HepG2 (cell line): ENCODE measurements around the gene TUBG2. TPM values are rescaled to one million over a fixed set of nuclear protein-coding genes. Genes with fewer than 3 reads are reported as not detected.

ENCODE experiments used
- AHR ChIP-seq: IDR thresholded peaks from 2 replicates; pipeline ENCODE4 v1.6.1; 2018; ENCODE audit warnings: missing genetic modification reagents, missing compliant biosample characterization
- BRCA1 ChIP-seq: sonication (generic); formaldehyde crosslinking; IDR thresholded peaks from 2 replicates; pipeline ENCODE4 v1.4.0; 2020; ENCODE audit warnings: missing genetic modification reagents
- CHCHD3 ChIP-seq: sonication (generic); formaldehyde crosslinking; IDR thresholded peaks from 2 replicates; pipeline ENCODE4 v1.8.0; 2022; ENCODE audit warnings: mild to moderate bottlenecking, missing genetic modification reagents, moderate library complexity
- ERF ChIP-seq: IDR thresholded peaks from 2 replicates; pipeline ENCODE4 v1.6.1; 2018; ENCODE audit warnings: missing biosample characterization, missing genetic modification reagents
- KDM6A ChIP-seq: IDR thresholded peaks from 2 replicates; pipeline ENCODE4 v1.6.1; 2016; ENCODE audit warnings: low read depth
- NFAT5 ChIP-seq: sonication (generic); formaldehyde crosslinking; IDR thresholded peaks from 2 replicates; pipeline ENCODE4 v1.4.0; 2020; ENCODE audit warnings: missing genetic modification reagents
- NFYC ChIP-seq: IDR thresholded peaks from 2 replicates; pipeline ENCODE4 v1.6.1; 2016; ENCODE audit warnings: missing genetic modification reagents, missing compliant biosample characterization
- RARG ChIP-seq: sonication (generic); formaldehyde crosslinking; IDR thresholded peaks from 2 replicates; pipeline ENCODE4 v1.4.0; 2020; ENCODE audit warnings: low read depth, mild to moderate bottlenecking, missing genetic modification reagents
- SNAI1 ChIP-seq: sonication (generic); formaldehyde crosslinking; IDR thresholded peaks from 2 replicates; pipeline ENCODE4 v1.5.0; 2020; ENCODE audit warnings: mild to moderate bottlenecking, missing genetic modification reagents, borderline replicate concordance
- TP53 ChIP-seq: sonication (generic); formaldehyde crosslinking; conservative IDR thresholded peaks from 2 replicates; pipeline ENCODE4 v1.4.0; 2020; ENCODE audit warnings: missing genetic modification reagents
- ZFY ChIP-seq: sonication (generic); formaldehyde crosslinking; IDR thresholded peaks from 2 replicates; pipeline ENCODE4 v1.4.0; 2020; ENCODE audit warnings: missing genetic modification reagents
- ZNF180 ChIP-seq: sonication (generic); formaldehyde crosslinking; IDR thresholded peaks from 2 replicates; pipeline ENCODE4 v1.4.0; 2020; ENCODE audit warnings: low read depth, missing genetic modification reagents, borderline replicate concordance
- ZNF3 ChIP-seq: IDR thresholded peaks from 2 replicates; pipeline ENCODE4 v1.7.0; 2017; ENCODE audit warnings: inconsistent platforms
- ZNF30 ChIP-seq: sonication (generic); formaldehyde crosslinking; IDR thresholded peaks from 2 replicates; pipeline ENCODE4 v1.5.0; 2020; ENCODE audit warnings: mild to moderate bottlenecking, missing genetic modification reagents
- ZNF629 ChIP-seq: sonication (generic); formaldehyde crosslinking; conservative IDR thresholded peaks from 2 replicates; pipeline ENCODE4 v1.5.0; 2020; ENCODE audit warnings: missing genetic modification reagents
- ZSCAN21 ChIP-seq: sonication (generic); formaldehyde crosslinking; IDR thresholded peaks from 2 replicates; pipeline ENCODE4 v1.8.0; 2022; ENCODE audit warnings: mild to moderate bottlenecking, missing genetic modification reagents, moderate library complexity, borderline replicate concordance
- polyA plus RNA-seq, 8 experiments: library from polyadenylated mRNA; depleted of rRNA in 3 of 8; stranded (reverse) in 7 of 8; unstranded in 1 of 8; fragments of >200 nt; fragmentation: Illumina TruSeq in 4 of 8; extraction: Trizol in 4 of 8; gene quantifications; 2 replicates each; pipeline versions ENCODE4 v1.2.1 to v1.2.3, GENCODE V29; 2011 to 2016; ENCODE audit warnings: low read depth in 4 of 8, missing spikeins in 1 of 8, mixed read lengths in 1 of 8; ENCODE audit not compliant: insufficient read depth in 1 of 8
- total RNA-seq, 5 experiments: library from RNA; depleted of rRNA; stranded (reverse); fragments of >200 nt; fragmentation: Illumina TruSeq; extraction: Trizol; gene quantifications; 2 replicates each; pipeline ENCODE4 v1.2.3, GENCODE V29; 2016; ENCODE audit warnings: low read depth in 1 of 5
- TF ChIP-seq, protein P1 (sequence below): sonication (generic); formaldehyde crosslinking; IDR thresholded peaks from 2 replicates; pipeline ENCODE4 v1.5.0; 2020; ENCODE audit warnings: missing genetic modification reagents
- TF ChIP-seq, protein P2 (sequence below): sonication (generic); formaldehyde crosslinking; IDR thresholded peaks from 2 replicates; pipeline ENCODE4 v1.5.0; 2020; ENCODE audit warnings: missing genetic modification reagents, mild to moderate bottlenecking, borderline replicate concordance
- TF ChIP-seq, protein P3 (sequence below): sonication (generic); formaldehyde crosslinking; IDR thresholded peaks from 2 replicates; pipeline ENCODE4 v1.8.1; 2023; ENCODE audit warnings: mild to moderate bottlenecking, missing genetic modification reagents

TUBG2 gene
- total and polyA plus RNA-seq, 2 of the 13 experiments (the other 11 are each of a cell fraction or from before 2014, with no cell fraction given) = 16.0 to 42.3 TPM

DNA sequence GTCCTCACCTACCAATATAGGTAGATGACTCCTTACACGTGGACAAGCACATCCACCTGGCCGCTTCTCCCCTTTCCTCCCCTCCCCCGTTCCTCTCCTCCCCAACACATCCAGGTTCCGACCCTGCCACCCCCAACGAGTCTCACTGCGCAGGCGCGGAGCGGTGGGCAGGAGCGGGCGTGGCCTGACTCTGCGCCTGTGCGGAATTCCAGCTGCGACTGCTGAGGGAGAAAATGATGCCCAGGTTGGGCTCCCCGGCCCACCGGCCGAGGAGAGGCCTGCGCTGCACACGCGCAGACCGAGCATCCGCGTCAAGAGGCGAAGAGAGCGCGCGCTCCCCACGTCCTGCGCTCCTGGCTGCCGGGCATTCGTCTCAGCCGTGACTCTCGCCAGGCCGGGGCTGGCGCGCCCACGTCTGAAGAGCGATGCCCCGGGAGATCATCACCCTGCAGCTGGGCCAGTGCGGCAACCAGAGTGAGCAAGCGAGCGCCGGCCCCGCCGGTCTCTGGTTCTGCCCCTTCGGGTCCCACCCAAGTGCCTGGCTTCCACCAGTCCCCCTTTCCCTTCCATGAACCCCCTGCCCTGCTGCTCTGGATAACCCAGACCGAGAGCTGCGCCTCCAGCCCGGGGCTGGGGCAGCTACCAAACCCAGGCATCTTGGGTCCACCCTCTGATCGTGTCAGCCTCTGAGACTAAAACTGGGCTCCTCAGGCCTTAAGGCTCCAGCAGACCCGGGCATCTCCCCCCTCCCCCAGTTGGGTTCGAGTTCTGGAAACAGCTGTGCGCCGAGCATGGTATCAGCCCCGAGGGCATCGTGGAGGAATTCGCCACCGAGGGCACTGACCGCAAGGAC lies at the start of gene TUBG2 (continued):
- TF ChIP-seq, protein P1, sequence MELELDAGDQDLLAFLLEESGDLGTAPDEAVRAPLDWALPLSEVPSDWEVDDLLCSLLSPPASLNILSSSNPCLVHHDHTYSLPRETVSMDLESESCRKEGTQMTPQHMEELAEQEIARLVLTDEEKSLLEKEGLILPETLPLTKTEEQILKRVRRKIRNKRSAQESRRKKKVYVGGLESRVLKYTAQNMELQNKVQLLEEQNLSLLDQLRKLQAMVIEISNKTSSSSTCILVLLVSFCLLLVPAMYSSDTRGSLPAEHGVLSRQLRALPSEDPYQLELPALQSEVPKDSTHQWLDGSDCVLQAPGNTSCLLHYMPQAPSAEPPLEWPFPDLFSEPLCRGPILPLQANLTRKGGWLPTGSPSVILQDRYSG (CRISPR knock-in tag) = no peak
- peak; percentile 95 for TF ChIP-seq ZFY (CRISPR knock-in tag)
- TF ChIP-seq, protein P2, sequence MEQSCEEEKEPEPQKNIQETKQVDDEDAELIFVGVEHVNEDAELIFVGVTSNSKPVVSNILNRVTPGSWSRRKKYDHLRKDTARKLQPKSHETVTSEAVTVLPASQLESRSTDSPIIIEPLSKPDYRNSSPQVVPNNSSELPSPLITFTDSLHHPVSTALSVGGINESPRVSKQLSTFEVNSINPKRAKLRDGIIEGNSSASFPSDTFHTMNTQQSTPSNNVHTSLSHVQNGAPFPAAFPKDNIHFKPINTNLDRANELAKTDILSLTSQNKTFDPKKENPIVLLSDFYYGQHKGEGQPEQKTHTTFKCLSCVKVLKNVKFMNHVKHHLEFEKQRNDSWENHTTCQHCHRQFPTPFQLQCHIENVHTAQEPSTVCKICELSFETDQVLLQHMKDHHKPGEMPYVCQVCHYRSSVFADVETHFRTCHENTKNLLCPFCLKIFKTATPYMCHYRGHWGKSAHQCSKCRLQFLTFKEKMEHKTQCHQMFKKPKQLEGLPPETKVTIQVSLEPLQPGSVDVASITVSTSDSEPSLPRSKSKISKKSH (CRISPR knock-in tag) = peak; percentile 85; the same call in 1 of the 2 replicates
- no peak; the same call in 1 of the 2 replicates for TF ChIP-seq BRCA1 (CRISPR knock-in tag)
- TF ChIP-seq RARG (CRISPR knock-in tag) = no peak
- TF ChIP-seq CHCHD3 (CRISPR knock-in tag) = 0 out of 2 replicates have a peak, but pooled peaks have one; percentile 20
- TF ChIP-seq NFAT5 (CRISPR knock-in tag) = no peak
- TF ChIP-seq, protein P3, sequence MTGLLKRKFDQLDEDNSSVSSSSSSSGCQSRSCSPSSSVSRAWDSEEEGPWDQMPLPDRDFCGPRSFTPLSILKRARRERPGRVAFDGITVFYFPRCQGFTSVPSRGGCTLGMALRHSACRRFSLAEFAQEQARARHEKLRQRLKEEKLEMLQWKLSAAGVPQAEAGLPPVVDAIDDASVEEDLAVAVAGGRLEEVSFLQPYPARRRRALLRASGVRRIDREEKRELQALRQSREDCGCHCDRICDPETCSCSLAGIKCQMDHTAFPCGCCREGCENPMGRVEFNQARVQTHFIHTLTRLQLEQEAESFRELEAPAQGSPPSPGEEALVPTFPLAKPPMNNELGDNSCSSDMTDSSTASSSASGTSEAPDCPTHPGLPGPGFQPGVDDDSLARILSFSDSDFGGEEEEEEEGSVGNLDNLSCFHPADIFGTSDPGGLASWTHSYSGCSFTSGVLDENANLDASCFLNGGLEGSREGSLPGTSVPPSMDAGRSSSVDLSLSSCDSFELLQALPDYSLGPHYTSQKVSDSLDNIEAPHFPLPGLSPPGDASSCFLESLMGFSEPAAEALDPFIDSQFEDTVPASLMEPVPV (CRISPR knock-in tag) = no peak; the same call in 1 of the 2 replicates
- no peak for TF ChIP-seq ZNF629
- TF ChIP-seq SNAI1 (CRISPR knock-in tag) = peak; percentile 92; the same call in 1 of the 2 replicates
- TF ChIP-seq ZNF3 (CRISPR knock-in tag) = no peak
- 0 out of 2 replicates have a peak, but pooled peaks have one; percentile 44 for TF ChIP-seq ZSCAN21 (CRISPR knock-in tag)
- no peak for TF ChIP-seq AHR (CRISPR knock-in tag)
- TF ChIP-seq ZNF30 (CRISPR knock-in tag) = no peak
- TF ChIP-seq ZNF180 (CRISPR knock-in tag) = no peak
- peak; percentile 51 for TF ChIP-seq NFYC (CRISPR knock-in tag)
- TF ChIP-seq KDM6A = 0 out of 2 replicates have a peak, but pooled peaks have one; percentile 2
- peak; percentile 87 for TF ChIP-seq ERF (CRISPR knock-in tag)
- 0 out of 2 replicates have a peak, but pooled peaks have one; percentile 14 for TF ChIP-seq TP53 (CRISPR knock-in tag)
